GM18909 (cell line): ENCODE data around the gene RASA3.
"Not testable (repeated sequence)": the region's sequence is repeated elsewhere in the genome, so short reads cannot be mapped to it uniquely, and the experiment has no call there.

ENCODE experiments used
- ATAC-seq: cut with Tn5 transposase; IDR thresholded peaks from one replicate; pipeline ENCODE4 v1.9.1; 2021; ENCODE audit warnings: mild to moderate bottlenecking; ENCODE audit not compliant: unreplicated experiment, poor library complexity

RASA3 gene

DNA sequence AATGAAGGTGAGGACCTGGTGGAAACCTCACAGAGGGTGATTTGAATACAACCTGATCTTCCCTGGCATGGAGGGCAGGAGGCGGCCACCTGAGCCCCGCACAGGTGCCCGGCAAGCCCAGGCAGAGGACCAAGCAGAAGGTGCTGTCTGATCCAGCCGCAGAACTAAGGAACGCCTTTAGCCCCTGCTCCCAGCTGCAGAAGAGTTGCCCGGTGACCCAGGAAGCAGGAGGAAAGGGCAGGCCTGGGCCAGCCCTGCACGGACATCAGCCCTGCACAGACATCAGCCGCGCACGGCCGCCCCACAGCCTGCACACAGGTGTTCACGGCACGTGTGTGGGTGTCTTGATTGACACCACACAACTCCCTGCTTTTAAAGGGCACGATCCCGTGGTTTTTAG, 43.1 kb downstream of the RASA3 start:
- ATAC-seq = no peak

- no peak for ATAC-seq
These were observed 43.6 kb downstream of the RASA3 start for GRCh38 chr13:114088863-114089262.

- no peak for ATAC-seq
These were observed 44.2 kb downstream of the RASA3 start for GRCh38 chr13:114088234-114088633.

DNA sequence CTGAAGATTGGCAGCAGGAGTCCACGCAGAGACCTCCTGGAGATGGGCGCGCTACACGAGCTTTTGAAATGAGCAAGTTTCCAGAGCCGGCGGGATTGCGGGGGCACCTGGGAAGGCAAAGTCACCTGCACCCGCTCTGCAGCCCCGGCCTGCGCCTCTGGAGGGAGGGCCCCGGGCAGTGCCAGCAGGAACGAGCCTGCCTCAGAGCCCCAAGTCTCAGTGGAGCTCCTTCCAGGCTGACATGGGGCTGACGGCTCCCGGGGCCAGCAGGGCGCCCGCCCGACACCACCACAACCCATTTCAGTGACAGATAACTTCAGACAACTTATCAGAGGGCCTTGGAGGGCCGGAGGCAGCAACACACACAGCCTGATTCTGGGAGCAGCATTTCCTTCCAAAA, 45.0 kb downstream of the RASA3 start:
- no peak for ATAC-seq

- ATAC-seq = no peak
These were observed 49.4 kb downstream of the RASA3 start for GRCh38 chr13:114082849-114083645.

DNA sequence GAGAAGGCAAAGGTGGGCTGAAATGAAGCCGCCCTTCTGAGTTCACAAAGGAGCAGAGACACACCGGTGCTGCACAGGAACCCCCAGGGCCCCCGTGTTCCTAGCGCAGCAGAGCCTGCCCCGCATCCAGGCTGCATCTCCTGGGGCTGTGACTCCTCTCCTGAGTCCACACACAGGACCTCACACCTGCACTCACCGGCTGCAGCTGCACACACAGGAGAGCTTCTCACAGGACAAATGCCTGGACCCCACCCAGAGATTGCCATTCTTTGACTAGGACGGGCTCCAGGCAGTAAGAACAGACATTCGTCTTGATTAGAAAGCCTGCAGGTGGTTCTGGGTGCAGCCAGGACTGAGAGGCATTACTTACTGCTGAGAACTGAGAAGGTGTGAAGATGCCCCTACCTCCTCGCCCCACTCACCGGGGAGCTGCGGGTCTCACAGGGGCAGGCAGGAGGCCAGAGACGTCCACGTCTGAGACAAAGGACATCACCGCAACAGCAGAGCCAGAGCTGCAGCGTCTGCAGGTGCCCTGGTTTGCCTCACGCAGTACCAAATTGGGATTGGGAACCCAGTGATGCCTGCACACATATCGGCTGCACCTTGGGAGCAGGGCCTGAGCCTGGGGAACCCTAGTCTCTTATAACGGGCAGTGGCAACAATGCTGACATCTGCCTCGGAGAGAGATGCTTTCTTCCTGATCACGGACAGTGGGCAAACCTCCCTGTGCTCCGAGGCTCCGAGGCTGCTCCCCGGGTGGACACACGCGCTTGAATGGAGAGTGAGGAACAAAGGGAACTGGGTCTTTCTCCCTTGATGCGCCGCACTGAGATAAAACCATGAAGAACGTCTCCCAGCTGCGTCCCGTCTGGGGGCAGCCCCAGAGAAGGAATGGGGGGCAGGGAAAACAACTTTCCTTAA, 50.4 kb downstream of the RASA3 start:
- no peak for ATAC-seq

GRCh38 chr13:114080739-114081561, 51.5 kb downstream of the RASA3 start:
- no peak for ATAC-seq

DNA sequence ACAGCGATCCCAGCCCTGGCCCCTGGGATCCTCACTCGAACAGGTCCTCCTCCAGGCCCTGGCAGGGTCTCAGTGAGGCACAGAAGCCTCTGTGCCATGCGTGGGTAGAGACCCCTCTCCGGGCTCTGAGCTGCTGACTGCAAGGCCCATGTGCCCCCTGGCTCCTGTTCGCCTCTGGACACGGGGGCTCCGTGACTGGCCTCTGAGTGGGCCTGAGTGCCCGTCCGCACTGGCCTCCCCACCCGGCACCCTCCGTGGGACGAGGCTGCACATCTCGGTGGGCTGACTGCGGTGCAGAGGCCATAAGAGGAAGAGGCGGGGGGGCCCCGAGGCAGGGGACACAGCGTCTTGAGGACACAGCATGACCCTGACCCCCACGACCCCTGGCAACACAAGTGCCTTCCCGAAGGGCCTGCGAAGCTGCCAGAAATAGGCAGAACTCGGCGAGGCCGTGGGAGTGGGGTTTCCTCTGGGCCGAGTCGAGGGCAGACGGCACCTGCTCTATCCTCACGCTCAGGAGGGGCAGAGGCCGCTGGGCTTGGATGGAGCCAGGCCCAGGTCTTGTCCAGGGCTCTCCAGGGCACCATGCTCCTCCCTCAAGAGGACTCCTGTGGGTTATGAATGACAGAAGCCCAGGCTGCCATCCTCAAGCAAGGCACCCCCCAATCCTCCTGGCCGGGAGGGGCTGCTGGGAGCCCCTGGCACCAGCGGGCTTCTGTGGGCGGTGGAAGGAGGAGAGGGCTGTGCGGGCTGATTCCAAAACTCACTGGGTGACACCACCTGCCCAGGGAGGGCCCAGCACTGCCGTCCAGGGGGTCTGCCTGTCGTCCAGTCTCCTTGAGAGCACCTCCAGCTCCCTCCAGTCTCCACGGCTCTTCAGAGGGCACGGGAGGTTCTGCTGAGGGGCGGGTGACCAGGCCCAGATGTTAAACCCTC, 52.6 kb downstream of the RASA3 start:
- ATAC-seq = no peak

DNA sequence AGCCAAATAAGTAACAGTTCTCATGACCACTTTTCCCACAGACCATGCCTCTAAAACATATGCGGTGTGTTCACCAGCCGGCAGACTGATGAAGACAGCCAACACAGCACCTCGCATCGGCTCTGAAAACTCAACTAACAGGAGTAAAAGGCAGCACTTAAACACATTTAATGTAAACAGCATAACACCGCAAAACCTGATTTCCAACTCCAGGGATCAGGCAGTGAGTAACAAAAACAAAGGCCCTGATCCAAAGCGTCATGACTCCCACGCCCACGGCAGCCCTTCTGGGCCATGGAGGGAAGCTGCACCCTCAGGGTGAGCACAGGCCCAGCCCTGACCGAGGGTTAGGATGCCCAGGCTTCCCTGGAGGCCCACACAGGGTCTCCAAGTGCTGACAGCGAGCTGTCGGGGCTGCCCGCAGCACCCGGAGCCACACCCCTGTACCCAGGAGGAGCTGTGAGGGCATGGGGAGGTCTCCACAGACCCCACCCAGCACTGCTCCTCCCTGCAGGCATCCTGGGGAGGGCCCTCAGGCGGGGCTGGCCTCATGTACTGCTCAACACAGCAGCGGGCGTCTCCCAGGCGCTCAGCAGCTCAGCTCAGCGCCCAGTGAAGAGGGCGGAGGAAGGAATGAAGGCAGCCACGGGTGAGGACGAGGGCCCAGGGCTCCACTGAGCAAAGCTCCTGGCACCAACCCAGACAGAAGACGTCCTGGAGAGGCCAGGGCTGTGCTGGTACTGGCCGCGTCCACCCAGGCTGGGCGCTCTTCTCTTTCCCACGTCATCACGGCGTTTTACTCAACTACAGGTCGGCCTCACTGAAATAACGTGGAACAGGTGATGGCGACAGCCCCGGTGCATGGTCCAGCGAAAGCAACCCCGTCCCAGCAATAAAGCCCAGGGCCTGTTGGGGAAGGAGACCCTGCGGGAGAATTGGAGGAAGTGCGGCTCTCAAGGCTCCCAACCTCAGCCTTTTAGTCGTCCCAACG, 53.7 kb downstream of the RASA3 start:
- no peak for ATAC-seq

GRCh38 chr13:114077933-114078325, 54.5 kb downstream of the RASA3 start:
- no peak for ATAC-seq

GRCh38 chr13:114077099-114077932, 55.1 kb downstream of the RASA3 start:
- ATAC-seq = no peak

GRCh38 chr13:114076329-114077090, 55.9 kb downstream of the RASA3 start:
- ATAC-seq = no peak

DNA sequence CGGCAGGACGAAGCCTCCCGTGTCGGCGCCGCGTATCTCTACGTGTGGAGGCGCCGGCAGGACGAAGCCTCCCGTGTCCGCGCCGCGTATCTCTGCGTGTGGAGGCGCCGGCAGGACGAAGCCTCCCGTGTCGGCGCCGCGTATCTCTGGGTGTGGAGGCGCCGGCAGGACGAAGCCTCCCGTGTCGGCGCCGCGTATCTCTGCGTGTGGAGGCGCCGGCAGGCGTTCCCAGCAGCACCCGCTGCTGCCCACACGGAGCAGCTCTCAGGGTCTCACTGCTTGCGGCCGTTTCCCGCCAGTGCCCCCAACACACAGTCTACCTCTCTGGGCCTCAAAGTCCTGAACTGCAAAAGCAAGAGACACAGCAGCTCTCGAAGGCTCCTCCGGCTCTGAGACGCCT, 56.6 kb downstream of the RASA3 start:
- not testable (repeated sequence) for ATAC-seq

GRCh38 chr13:114074671-114075315, 57.6 kb downstream of the RASA3 start:
- no peak for ATAC-seq

DNA sequence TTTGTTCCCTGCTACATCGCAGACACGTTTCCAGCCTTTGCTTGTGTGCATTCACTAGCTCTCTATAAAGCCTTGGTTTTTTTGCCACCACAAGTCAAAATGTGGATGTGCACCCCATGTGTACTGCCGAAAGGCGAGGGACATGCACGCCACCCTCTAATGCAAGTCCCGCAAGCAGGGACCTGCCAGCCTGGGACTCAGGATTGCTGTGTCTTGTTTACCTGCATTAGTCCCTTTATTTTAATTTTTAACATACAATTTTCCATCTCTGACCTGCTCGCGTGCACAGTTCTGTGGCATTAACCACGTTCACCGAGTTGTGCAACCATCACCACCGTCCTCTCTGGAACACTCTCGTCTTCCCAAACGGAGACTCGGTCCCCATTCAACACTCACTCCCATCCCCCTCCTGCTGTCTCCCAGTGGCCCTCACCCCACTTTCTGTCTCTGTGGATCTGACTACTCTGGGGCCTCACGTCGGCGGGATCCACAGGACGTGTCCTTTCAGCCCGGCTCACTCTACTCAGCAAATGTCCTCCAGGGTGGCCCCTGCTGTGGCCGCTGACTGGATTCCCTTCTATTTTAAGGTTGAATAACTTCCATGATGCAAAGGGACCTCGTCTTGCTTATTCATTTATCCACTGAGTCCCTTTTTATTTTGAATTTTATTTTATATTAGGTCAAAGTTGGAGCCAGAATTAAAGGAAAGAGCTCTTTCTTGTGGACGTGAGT, 58.4 kb downstream of the RASA3 start:
- no peak for ATAC-seq

- no peak for ATAC-seq
These were observed 60.0 kb downstream of the RASA3 start for GRCh38 chr13:114072421-114072820.
